ENCODE results near the gene BMAL1. TPM values are rescaled to one million over a fixed set of nuclear protein-coding genes. Genes with fewer than 3 reads are reported as not detected.
A peak's percentile ranks its signal among the peaks of the same experiment; 100 is the strongest.

Gene BMAL1
- polyA plus RNA-seq, 3 donors = 10.2 to 43.4 (median 11.5) TPM

GRCh38 chr11:13236626-13237025, 41.0 kb upstream of the BMAL1 start:
- Histone ChIP-seq H3K4me2 (replicated peaks; ENCODE audit: extremely low read depth, low read length, poor library complexity, severe bottlenecking) (no peak overlapping the region), H3K79me2 (ENCODE audit: insufficient read depth, low read length) (no peaks in the 10 kb centered on the region), H3K9ac (ENCODE audit: insufficient read depth, low read length, poor library complexity, severe bottlenecking) (no peak overlapping the region), H3K27ac (ENCODE audit: low read depth in 1 of 2, low read length in 2 of 2) (no peak overlapping the region), H3K9me3 (replicated peaks in 1 of 2; ENCODE audit: control insufficient read depth in 1 of 2, insufficient read depth in 1 of 2, low read length in 2 of 2) (no peaks in the 10 kb centered on the region), H3K27me3 (ENCODE audit: control insufficient read depth in 2 of 2, insufficient read depth in 2 of 2, low read length in 2 of 2) (peaks cover 0 to 3% of the 10 kb centered on the region in 2 donors), H3K4me3 (replicated peaks in 1 of 3; ENCODE audit: low read depth in 2 of 3, low read length in 3 of 3) (no peak overlapping the region), H3K4me1 (ENCODE audit: control insufficient read depth in 1 of 2, insufficient read depth in 2 of 2, low read length in 2 of 2) (no peaks in the 10 kb centered on the region), H2AFZ (ENCODE audit: insufficient read depth, low read depth, low read length, poor library complexity, severe bottlenecking) (no peak overlapping the region), H3K36me3 (replicated peaks in 1 of 2; ENCODE audit: control insufficient read depth in 1 of 2, insufficient read depth in 2 of 2, low read length in 2 of 2) (no peaks in the 10 kb centered on the region), H4K20me1 (ENCODE audit: insufficient read depth, low read length) (no peaks in the 10 kb centered on the region)
- peak in 1 of 3 donors; percentile 4 for DNase-seq
- intact Hi-C loops (cut with micrococcal nuclease) = no loop called here
- Mint-ChIP-seq H3K27me3 (ENCODE audit: low read depth in 3 of 3) (peaks cover 0 to 5% (median 2%) of the 10 kb centered on the region in 3 donors), H3K27ac (no peak overlapping the region), H3K4me3 (no peak overlapping the region), H3K36me3 (no peaks in the 10 kb centered on the region), H3K9me3 (peaks cover 0 to 2% (median 0%) of the 10 kb centered on the region in 7 donors), H3K4me1 (peaks cover 2% of the 10 kb centered on the region)
- WGBS (ENCODE audit: insufficient coverage) = no CpG with 5 or more reads among the region's 2 CpGs
- TF ChIP-seq CTCF (IDR thresholded peaks at IDR 0.05) = no peak

- Histone ChIP-seq H3K9me3 (replicated peaks in 1 of 2; ENCODE audit: control insufficient read depth in 1 of 2, insufficient read depth in 1 of 2, low read length in 2 of 2) (no peaks in the 10 kb centered on the region), H3K27me3 (ENCODE audit: control insufficient read depth in 2 of 2, insufficient read depth in 2 of 2, low read length in 2 of 2) (no peaks in the 10 kb centered on the region), H3K36me3 (replicated peaks in 1 of 2; ENCODE audit: control insufficient read depth in 1 of 2, insufficient read depth in 2 of 2, low read length in 2 of 2) (no peaks in the 10 kb centered on the region), H2AFZ (ENCODE audit: insufficient read depth, low read depth, low read length, poor library complexity, severe bottlenecking) (no peak overlapping the region), H3K27ac (ENCODE audit: low read depth in 1 of 2, low read length in 2 of 2) (no peak overlapping the region), H3K79me2 (ENCODE audit: insufficient read depth, low read length) (no peaks in the 10 kb centered on the region), H3K4me2 (replicated peaks; ENCODE audit: extremely low read depth, low read length, poor library complexity, severe bottlenecking) (no peak overlapping the region), H3K4me1 (ENCODE audit: control insufficient read depth in 1 of 2, insufficient read depth in 2 of 2, low read length in 2 of 2) (no peaks in the 10 kb centered on the region), H3K4me3 (replicated peaks in 1 of 3; ENCODE audit: low read depth in 2 of 3, low read length in 3 of 3) (no peak overlapping the region), H4K20me1 (ENCODE audit: insufficient read depth, low read length) (no peaks in the 10 kb centered on the region), H3K9ac (ENCODE audit: insufficient read depth, low read length, poor library complexity, severe bottlenecking) (no peak overlapping the region)
- Mint-ChIP-seq H3K9me3 (peaks cover 0 to 2% (median 0%) of the 10 kb centered on the region in 7 donors), H3K4me1 (peaks cover 2% of the 10 kb centered on the region), H3K36me3 (no peaks in the 10 kb centered on the region), H3K27me3 (ENCODE audit: low read depth in 3 of 3) (peaks cover 2 to 4% (median 2%) of the 10 kb centered on the region in 3 donors), H3K4me3 (no peak overlapping the region), H3K27ac (no peak overlapping the region)
- DNase-seq = no peak
- WGBS (ENCODE audit: insufficient coverage) = 98% methylated on average over 5 of the region's 7 CpGs
- intact Hi-C loops (cut with micrococcal nuclease) = no loop called here
- TF ChIP-seq CTCF (IDR thresholded peaks at IDR 0.05) = no peak
These were observed 39.8 kb upstream of the BMAL1 start for GRCh38 chr11:13237761-13238160.

Measured in CD14-positive monocyte (primary cell).